ENCODE results near the gene CAT. TPM values are rescaled to one million over a fixed set of nuclear protein-coding genes. Genes with fewer than 3 reads are reported as not detected.
"Not testable (repeated sequence)": the region's sequence is repeated elsewhere in the genome, so short reads cannot be mapped to it uniquely, and the experiment has no call there.

CAT gene
- total RNA-seq, 3 donors from 2014 or later = 75.7 to 111 (median 89.5) TPM

DNA sequence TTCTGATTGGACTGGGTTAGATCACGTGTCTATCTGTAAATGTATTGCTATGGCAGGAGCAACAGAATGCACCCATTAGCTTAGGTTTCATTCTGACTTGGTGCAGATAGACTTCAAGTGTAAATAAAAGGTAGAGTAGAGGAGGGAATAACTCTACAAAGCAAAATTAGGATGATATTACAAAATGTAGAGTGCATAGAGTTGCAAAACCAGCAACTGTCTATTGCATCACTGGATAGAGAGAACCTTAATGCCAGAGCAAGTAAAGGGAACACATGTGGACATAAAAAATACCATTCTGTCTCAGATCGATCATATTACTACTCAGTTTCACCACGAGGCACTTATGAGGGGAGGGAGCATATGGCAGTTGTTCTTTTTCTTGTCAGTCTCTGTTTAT lies 22.0 kb upstream of the CAT start:
- intact Hi-C loops (cut with DNase I, micrococcal nuclease) = no loop called here
- Histone ChIP-seq H3K36me3 (ENCODE audit: low read depth) (no peaks in the 10 kb centered on the region), H3K9me3 (peaks cover 11% of the 10 kb centered on the region), H3K4me1 (ENCODE audit: low read depth) (no peaks in the 10 kb centered on the region), H3K4me3 (no peak overlapping the region)
- TF ChIP-seq, protein P1, sequence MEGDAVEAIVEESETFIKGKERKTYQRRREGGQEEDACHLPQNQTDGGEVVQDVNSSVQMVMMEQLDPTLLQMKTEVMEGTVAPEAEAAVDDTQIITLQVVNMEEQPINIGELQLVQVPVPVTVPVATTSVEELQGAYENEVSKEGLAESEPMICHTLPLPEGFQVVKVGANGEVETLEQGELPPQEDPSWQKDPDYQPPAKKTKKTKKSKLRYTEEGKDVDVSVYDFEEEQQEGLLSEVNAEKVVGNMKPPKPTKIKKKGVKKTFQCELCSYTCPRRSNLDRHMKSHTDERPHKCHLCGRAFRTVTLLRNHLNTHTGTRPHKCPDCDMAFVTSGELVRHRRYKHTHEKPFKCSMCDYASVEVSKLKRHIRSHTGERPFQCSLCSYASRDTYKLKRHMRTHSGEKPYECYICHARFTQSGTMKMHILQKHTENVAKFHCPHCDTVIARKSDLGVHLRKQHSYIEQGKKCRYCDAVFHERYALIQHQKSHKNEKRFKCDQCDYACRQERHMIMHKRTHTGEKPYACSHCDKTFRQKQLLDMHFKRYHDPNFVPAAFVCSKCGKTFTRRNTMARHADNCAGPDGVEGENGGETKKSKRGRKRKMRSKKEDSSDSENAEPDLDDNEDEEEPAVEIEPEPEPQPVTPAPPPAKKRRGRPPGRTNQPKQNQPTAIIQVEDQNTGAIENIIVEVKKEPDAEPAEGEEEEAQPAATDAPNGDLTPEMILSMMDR (IDR thresholded peaks at IDR 0.05) = no peak
- DNase-seq (no peak), ATAC-seq (no peak)

DNA sequence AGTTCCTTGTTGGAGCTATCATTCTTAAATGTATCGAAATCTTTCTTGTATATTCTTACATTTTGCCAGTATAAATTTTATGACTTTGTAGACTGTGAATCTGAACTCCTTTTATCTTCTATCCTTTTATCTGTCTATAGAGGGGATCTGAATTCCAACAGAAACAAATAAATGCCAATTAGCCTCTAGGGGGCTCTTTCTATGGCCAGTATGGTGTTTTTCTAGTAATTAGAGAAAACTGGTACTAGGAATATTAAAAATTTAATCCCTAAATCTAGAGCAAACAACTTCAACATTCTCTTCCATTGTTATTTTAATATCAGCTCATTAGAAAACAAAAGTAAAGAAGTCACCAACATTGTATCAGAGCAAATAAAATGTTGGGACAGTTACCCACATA lies 21.5 kb upstream of the CAT start:
- TF ChIP-seq, protein P1 (IDR thresholded peaks at IDR 0.05) = no peak
- Histone ChIP-seq H3K36me3 (ENCODE audit: low read depth) (no peaks in the 10 kb centered on the region), H3K4me3 (no peak overlapping the region), H3K9me3 (peaks cover 11% of the 10 kb centered on the region), H3K4me1 (ENCODE audit: low read depth) (no peaks in the 10 kb centered on the region)
- ATAC-seq = no peak
- intact Hi-C loops (cut with DNase I, micrococcal nuclease) = no loop called here
- DNase-seq = no peak

DNA sequence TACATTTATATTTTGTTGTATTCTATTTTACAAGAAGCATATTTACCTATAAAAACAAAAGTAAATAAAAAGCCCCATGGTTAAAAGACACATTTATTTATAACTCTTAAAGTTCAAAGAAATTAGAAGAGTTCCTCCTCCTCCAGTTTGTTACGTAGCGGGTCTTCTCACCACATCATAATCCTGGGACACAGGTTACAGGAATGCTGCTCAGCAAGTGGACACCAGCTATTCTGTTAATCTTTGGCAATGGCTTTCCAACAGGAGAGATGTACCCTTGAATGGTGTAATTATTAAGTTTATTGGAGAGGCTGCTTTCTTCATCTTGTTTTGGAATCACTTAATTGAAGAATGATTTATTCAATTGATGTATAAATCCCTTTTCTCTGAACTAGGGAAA lies 19.6 kb upstream of the CAT start:
- Histone ChIP-seq H3K9me3 (no peaks in the 10 kb centered on the region), H3K4me1 (ENCODE audit: low read depth) (no peaks in the 10 kb centered on the region), H3K4me3 (no peak overlapping the region), H3K36me3 (ENCODE audit: low read depth) (no peaks in the 10 kb centered on the region)
- intact Hi-C loops (cut with DNase I, micrococcal nuclease) = no loop called here
- TF ChIP-seq, protein P1 (IDR thresholded peaks at IDR 0.05) = no peak
- no peak for ATAC-seq
- no peak for DNase-seq

DNA sequence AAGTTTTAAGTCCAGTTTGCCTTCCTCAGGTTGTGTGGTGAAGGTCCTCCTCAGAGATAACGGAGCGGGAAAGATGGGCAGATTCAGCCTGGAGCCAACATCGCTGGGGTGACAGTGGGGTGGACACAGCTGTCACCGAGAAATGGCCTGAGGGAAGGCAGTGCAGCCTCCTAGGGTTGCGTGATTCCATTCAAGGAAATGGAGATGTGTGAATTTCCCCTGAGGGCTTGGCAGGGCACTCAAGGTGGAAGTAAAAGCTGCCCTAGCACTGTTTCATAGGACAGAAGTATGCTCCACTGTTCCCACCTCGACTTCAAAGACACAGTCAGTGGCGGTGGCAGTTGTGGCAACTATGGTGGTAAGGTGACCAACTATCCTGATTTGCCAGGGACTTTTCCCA lies 15.4 kb upstream of the CAT start:
- intact Hi-C loops (cut with DNase I, micrococcal nuclease) = no loop called here
- no peaks in the 10 kb centered on the region for H3K36me3 ChIP-seq (ENCODE audit: low read depth)
- ATAC-seq (no peak), DNase-seq (no peak)
- no peaks in the 10 kb centered on the region for H3K4me1 ChIP-seq (ENCODE audit: low read depth)
- no peak overlapping the region for H3K4me3 ChIP-seq
- TF ChIP-seq, protein P1 (IDR thresholded peaks at IDR 0.05) = no peak
- no peaks in the 10 kb centered on the region for H3K9me3 ChIP-seq

DNA sequence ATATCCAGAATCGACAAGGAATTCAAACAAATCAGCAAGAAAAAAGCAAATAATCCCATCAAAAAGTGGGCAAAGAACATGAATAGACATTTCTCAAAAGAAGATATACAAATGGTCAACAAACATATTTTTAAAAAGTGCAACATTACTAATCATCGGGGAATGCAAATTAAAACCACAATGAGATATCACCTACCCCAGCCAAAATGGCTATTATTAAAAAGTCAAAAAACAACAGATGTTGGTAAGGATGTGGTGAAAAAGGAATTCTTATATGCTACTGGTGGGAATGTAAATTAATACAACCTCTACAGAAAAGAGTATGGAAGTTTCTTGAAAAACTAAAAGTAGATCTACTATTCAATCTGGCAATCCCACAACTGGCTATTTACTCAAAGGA lies 13.9 kb upstream of the CAT start:
- intact Hi-C loops (cut with DNase I, micrococcal nuclease); DNase-seq: not testable (repeated sequence)

DNA sequence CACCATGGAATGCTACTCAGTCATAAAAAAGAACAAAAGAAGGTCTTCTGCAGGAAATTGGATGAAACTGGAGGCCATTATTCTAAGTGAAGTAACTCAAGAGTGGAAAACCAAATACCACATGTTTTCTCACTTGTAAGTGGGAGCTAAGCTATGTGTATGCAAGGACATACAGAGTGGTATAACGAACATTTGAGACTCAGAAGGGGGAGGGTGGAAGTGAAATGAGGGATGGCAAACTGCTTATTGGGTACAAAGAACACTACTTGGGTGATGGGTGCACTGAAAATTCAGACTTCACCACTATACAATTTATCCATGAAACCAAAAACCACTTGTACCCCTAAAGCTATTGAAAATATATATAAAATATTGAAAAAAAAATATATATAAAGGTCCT lies 13.4 kb upstream of the CAT start:
- TF ChIP-seq, protein P1 (IDR thresholded peaks at IDR 0.05) = no peak
- intact Hi-C loops (cut with DNase I, micrococcal nuclease) = no loop called here
- no peak overlapping the region for H3K4me3 ChIP-seq
- H3K9me3 ChIP-seq = no peaks in the 10 kb centered on the region
- no peaks in the 10 kb centered on the region for H3K36me3 ChIP-seq (ENCODE audit: low read depth)
- DNase-seq = no peak
- no peak for ATAC-seq
- H3K4me1 ChIP-seq (ENCODE audit: low read depth) = no peaks in the 10 kb centered on the region

More for the DNA sequence above, 13.9 kb upstream of the CAT start:
- ATAC-seq; H3K4me1 ChIP-seq (ENCODE audit: low read depth); H3K36me3 ChIP-seq (ENCODE audit: low read depth); H3K9me3 ChIP-seq; H3K4me3 ChIP-seq: not testable (repeated sequence)

All from mucosa of descending colon (tissue), 3 donors.